Stimulated activated CD8-positive, alpha-beta memory T cell treated with anti-CD3 and anti-CD28 coated beads, Interleukin-12 subunit alpha, Interleukin-12 subunit beta, amount 100 ng/mL, for 24 hours (primary cell): ENCODE data around the gene TCP11L2.
A peak's percentile ranks its signal among the peaks of the same experiment; 100 is the strongest.
"Not testable (repeated sequence)": the region's sequence is repeated elsewhere in the genome, so short reads cannot be mapped to it uniquely, and the experiment has no call there.

Source experiments
- DNase-seq: peaks from one replicate; pipeline ENCODE4 v3.0.0-alpha.2; 2020; ENCODE audit errors: extremely low read depth

TCP11L2 gene

DNA sequence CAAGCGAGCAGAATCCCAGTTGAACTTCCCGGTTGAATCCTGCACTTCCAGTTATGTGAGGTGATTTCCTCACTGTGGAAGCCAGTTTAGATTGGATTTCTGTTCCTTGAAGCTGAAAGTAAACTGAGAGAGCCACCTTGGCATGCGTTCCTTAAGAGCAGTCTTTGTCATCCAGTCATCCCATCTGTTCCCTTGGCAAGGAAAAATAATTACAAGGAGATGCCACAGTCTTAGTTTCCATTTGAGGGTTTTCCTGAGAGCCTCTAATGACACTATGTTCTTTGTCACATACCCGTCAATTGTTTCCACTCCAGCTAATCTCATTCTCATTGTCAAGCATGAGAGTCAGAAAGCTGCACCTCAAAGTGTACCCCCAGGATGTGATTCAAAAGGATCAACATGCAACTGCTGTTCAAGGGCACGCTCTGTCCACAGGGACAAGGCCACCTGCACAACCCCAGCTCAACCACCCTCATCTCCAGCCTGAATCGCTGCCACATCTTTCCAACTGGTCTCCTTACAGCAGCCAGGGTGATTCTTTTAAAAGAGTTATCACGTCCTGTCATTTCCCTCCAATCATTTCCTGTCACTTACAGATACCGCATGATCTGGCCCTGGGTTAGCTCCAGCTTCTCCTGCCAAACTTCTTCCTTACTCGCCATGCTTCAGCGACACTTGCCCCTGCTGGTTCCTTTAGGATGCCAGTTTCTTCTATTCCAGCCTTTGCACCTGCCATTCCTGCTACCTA lies 18.0 kb upstream of the TCP11L2 start:
- DNase-seq, result no peak

DNA sequence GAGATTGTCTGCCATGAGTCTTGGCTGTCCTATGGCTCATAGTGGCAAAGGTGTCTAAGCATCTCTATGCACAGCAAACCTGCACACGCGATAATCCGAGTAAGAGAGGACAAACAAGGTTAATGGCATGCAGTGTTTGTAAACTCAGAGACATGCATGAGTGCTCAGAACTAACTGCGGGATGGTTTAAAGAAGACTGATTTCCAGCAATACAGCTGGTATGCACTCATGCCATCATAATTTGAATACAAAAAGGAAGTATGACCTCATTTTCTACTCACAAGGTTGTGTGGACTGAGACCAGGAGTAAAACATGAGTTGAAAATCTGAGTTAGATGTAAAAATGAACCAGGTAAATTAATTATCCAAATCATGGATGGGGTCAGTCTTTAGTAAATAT lies 16.6 kb upstream of the TCP11L2 start:
- DNase-seq, result no peak

DNA sequence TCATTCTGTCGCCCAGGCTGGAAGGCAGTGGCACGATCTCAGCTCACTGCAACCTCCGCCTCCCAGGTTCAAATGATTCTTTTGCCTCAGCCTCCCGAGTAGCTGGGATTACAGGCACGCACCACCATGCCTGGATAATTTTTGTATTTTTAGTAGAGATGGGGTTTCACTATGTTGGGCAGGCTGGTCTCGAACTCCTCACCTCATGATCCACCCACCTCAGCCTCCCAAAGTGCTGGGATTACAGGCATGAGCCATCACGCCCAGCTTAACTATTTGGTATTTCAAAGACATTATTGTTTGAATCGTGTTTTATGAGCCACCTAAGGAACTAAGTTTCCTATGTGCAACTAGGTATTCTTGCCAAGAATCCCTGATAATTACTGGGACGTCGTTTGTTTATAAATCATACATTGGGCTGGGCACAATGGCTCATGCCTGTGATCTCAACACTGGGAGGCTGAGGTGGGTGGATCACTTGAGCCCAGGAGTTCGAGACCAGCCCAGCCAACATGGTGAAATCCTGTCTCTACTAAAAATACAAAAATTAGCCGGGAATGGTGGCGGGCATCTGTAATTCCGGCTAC lies 15.9 kb upstream of the TCP11L2 start:
- DNase-seq, result not testable (repeated sequence)

DNA sequence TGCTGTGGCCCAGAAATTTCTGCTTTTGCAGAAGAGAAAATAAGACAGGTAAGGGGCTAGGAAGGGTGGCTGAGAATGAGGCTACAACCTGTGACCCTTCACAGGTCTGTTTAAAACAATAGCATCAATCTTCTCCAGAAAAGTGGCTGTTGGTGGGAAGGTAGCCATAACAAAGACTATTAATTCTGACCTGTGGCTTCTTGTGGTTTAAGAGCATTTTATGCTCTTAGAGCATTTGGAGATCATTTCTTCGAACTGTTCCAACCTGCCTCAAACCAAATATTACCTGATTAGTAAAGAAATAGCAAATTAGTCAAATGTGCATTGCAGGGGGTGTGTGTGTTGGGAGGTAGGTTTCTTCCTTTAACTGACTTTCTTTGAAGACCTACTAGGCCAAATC lies 15.2 kb upstream of the TCP11L2 start:
- no peak for DNase-seq

DNA sequence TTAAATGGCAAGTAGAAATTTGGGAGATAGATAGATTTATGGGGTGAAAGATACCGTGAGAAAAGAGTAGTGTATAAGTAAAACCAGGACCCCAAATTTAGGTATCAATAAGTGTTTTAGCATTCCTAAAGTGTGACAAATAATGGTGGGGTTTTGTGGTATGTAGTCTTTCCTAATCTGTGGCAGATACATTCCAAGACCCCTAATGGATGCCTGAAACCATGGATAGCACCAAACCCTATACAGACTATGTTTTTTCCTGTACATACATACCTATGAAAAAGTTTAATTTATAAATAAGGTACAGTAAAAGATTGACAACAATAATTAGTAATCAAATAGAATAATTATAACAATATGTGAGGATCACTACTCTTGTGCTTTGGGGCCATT lies 14.4 kb upstream of the TCP11L2 start:
- no peak for DNase-seq

DNA sequence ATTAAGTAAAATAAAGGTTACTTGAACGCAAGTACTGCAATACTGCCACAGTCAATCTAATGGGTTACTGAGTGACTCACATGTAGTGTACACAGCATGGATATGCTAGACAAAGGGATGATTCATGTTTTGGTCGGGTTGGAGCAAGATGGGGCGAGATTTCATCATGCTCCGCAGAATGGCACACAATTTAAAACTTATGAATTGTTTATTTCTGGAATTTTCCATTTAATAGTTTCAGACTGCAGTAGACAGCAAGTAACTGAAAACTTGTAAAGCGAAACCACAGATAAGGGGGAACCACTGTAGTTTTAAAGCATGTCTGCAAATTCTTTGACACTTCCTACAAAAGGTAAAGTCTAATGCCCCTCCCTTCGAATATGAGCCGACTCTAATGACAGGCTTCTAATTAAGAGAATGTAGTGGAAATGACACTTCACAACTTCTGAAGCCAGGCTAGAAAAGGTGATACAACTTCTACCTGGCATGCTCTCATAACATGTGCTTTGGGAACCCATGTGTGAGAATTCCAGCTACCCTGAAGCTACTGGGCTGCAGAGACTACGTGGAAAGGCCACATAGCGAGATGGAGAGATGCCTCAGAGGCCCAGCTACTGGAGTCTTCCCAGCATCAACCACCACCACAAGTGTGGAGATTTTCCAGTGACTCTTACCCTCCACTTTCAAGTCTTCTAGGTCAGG lies 13.9 kb upstream of the TCP11L2 start:
- DNase-seq, result no peak

DNA sequence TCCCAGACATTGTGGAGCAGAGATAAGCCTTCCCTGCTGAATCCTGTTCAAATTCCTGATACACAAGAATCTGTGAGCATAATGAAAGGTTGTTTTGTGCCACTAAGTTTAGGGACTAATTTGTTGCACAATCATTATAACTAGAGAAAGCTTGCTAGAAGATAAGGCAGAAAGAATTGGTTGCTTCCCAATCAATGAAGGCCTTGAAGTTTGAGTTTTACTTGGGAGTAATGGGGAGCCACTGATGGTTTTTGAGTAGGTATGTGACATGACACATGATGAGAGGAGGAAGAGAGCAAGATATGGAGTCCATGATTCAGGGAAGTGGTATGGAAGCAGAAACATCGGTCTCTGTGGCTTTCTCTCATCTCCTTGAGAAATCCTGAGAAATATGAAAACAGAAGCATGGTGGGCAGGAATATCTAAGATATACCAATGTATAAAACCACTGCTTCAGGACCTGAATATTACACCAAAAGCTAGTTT lies 13.3 kb upstream of the TCP11L2 start:
- DNase-seq, result no peak

DNA sequence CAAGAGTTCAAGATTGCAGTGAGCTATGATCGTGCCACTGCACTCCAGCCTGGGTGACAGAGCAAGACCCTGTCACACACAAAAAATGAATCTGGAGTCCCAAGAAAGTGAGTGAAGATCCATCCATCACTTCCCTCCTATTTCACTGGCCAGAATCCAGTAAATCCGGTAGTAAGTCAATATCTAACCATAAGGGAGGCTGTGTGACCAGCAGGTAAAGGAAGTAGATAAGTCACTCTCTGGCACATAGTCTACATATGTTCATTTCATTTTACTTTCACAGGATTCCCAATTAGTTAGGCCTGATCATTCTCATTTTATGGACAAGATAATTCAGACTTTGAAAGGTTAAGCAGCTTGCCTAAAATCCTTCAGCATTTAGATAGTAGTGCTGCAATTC lies 11.9 kb upstream of the TCP11L2 start:
- no peak for DNase-seq

DNA sequence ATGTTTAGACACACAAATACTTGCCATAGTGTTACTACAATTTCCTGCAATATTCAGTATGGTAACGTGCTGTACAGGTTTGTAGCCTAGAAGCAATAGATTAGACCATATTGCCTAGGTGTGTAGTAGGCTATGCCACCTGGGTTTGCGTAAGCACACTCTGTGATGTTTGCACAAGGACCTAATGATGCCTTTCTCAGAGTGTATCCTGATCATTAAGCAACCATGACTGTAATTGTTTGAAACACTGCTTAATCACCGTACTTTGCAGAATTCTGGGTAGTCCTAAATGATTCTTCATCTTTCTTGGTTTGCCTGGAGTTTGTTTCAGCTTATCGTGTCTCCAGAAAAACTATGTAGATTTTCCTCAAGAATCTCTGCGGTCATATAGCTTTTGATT lies 11.2 kb upstream of the TCP11L2 start:
- DNase-seq, result no peak

DNA sequence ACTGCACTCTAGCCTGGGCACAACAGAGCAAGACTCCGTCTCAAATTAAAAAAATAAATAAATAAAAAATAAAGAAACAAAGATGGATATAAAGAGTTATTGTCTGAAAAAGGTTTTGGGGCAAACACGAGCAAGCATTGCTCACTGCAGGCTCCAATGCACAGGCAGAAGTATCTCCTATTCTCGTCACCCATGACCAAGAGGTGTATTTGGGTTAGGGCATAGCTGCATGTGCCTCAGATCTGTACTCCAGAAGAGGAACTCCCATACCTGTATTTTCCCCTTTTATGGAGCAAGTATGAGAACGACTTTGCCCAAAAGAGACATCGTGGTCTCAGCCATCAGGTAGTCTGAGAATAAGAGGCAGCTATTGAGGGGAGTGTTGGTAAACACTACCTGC lies 10.2 kb upstream of the TCP11L2 start:
- DNase-seq, result no peak

DNA sequence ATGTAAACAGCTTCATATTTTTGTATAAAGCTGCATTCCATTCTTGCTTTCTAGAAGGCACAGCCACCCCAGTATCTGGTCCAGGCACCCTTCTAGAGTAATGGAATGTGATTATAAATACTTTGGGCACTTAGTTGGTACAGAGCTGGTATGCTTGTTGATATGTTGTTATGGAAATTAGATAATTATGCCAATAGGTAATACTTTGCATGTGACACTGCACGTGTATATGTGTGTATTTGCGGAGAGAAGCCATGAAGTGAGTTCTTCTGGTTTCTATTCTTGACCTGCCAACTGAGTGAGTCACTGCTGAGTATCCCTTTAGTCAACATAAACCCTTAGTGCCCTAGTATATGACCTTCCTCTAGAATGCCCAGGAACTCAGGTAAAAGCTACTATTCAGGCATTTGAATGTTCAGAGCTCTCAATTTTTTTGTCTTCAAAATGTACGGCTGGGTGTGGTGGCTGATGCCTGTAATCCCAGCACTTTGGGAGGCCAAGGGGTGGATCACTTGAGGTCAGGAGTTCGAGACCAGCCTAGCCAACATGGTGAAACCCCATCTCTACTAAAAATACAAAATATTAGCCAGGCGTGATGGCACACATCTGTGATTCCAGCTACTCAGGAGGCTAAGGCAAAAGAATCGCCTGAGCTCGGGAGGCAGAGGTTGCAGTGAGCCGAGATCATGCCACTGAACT lies 6.2 kb upstream of the TCP11L2 start:
- no peak for DNase-seq

DNA sequence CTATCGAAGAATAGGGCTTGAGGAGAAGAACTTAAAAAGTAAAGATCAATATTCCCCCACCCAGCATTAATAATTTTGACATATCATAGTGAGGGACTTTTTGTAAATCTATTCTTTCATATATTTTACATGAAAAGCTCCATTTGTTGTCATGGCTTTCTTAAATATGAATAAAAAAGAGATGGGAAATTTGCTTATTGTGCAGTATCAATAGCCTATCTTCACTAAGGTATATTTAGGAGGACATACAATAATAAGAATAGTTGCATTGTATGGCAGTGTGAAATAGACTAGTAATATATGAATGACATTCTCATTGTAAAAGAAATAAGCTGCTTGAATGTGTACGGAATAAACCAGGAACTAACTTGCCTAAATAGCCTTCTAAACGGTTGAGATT lies 5.5 kb upstream of the TCP11L2 start:
- DNase-seq, result no peak

DNA sequence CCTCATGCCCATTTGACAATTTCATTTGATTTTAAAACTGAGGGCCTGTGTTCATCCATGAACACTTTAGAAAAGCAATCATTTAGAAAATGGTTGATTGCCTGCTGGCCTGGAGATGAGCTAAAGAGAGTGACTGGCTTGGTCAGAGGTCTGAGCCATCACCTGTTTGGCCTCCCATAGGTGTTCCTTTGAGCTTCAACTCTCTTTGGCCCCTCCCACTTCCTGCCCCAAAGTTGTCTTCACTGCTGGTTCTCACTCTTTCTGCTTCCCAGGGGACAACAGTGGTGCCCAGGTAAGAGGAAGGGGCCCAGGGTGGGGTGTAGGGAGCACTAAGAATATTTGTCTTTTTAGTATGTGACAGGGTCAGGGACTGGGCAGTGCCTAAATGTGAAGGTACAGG lies 4.9 kb upstream of the TCP11L2 start:
- no peak for DNase-seq

DNA sequence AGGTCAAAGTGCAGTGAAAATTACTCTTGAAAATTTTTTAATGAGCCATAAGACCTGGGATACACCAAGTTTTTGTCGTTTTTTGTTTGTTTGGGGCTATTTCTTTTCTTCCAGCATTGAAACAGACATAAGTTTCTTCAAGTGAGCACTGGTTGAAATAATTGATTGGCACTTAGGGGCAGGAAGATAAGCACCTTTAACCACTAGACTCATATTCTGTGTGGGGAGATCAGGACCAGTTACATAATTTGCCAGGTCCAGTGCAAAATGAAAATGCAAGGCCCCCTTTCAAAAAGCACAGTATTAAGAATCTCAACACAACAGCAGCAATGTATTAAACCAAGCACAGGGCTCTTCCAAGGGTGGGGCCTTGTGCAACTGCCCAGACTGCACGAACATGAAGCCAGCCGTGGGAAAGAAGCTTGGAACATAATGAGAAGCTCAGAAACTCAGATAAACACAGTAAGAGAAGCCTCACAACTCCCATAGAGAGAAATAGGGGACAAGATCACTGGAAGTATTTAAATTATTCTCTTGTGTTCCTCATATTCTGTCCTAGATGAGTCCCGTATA lies 3.2 kb upstream of the TCP11L2 start:
- no peak for DNase-seq

DNA sequence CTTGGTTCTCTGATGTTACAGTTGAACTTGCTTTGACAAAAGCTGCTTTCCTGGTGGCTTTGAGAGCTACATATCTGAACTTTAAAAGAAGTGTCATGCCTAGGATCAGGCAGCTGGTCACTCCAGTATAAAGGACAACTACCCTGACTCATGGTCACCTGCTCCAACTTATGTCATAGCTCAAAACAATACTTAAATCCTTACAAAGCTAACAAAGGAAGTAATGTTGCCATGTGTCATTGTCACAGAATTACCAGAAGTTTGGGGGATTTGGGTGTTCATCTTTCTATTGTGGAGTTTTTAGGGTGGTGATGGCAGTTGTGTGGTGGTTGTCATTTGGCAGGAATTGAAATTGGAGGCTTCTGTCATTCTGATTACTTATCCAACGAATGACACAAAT lies 1.8 kb upstream of the TCP11L2 start:
- DNase-seq, result no peak

DNA sequence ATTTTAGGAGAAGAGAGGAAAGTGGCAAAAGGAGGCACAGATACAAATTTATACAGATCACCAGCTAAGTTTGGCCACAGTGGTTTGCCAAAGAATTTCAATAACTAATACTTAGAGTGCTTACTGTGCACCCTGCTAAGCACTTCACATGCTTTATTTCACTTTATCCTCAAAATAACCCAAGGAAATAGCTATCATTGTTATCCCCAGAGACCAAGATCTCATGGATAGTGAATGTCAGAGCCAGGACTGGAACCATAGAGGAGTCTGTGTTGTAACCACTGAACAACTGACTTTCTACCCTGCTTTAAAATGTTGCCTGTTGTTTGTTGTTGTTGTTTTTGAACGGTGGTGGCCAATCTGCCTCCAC lies 1.3 kb upstream of the TCP11L2 start:
- DNase-seq, result no peak

DNA sequence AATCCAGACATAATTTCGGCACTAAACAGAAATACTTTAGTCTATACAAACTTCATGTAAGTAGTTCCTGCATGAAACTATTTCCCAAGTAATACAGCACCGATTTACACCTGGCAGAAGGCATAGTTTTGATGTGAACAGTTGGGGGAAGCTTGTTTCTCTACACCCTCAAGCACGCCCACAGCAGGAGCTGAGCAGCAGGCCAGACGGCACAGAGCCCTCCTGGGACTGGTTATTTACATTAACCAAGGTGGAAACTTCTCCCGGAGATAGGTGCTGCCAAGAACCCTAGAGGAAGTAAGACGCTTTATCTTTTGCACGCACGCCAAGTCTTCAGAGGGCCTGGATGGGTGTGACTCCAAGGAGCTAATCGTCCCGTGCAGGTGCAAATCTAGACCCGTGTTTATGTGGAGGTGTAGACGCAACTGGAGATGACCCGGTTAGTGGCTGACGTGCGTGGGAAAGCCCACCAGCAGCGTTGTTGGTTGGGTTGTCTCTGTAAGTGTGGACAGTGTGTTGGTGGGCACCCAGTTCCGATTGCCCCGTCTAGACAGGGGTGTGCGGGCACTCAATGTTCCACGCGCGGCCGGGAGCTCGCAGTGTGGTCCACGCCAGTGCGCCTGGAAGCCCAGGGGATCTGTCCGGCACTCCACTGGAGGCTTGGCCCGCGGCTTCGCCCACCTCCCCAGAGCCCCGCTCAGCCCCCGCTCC lies 767 bp upstream of the TCP11L2 start:
- no peak for DNase-seq

DNA sequence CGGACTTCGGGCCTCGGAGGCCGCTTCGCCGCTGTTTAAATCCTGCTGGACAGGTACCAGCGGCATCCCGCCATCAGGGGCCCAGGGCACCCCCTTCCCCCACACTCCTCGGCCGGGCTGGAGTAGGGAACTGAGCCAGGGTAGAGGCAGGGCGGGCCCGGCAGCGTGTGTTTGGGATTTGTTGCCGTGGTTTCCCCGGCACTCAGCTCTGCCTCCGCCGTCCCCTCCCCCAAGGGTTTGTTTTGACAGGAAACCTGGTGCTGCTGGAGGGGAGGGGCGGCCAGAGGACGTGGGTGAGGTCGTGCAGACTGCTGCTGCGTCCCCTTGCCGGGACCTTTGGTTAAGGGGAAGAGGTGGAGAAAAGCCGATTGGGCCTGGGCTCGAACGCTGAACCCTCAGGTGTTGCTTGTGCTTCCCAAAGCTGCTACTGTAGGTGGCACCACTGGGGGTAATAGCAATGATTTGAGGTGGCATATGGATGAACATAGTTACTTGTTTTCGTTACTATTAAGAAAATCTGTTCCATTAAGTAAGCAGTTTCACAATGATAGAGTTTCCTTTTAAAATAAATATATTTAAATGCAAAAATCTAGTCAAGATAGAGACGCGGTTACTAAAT lies 778 bp downstream of the TCP11L2 start:
- peak; percentile 26 for DNase-seq

DNA sequence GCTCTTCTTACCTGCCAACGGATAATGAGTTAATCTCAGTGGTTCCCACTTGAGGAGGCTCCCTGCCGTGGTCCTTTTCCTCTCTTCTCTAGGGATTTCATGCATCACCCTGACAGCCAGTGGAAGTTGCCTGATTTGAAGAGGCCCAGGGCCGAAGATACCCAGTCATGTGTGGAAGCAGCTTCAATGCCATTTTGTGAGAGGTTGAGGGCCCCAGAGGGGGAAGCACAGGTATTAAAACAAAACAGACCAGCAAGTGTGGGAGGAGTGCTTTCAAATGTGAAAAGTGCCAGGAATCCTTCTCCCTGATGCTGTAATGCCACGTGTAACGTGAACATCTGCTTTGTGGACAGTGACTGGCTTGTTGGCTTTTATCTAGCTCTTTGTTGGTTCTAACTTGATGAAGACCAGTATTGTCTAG lies 1.5 kb downstream of the TCP11L2 start:
- no peak for DNase-seq

DNA sequence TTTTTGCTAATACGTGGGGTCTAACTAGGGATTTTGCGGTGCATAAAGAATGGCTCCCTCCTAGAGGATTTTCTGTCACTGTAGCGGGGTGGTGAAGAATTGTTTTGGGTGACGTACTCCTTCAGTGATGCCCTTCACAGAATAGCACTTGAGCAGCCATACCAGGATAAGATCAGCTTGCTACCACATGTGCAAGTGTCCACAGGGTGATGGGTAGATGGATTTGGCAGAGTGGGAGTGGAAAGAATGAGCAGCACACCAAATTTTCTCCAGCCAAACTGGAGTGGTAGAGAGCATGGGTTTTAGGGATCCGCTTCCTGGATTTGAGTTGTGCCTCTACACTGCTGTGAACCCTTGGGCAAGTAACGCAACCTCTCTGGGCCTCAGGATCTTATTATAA lies 2.3 kb downstream of the TCP11L2 start:
- DNase-seq, result no peak

DNA sequence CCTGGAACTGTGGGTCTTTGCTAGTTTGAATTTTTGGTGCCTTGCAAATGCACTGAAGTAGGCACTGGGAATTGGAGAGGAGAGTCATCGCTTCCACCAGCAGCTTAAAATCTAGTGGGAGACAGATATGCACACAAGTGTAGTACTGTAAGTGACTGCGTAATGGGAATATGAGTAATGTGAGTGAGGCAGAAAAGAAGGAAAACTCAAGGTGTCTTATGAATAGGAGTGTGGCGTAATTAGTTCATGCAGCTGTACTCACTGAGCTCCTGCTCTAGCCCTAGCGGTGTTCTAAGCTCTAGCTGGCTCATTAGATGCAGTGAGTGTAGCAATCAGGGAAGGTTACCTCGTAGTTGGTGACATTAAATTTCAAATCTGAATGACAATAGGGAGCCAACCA lies 2.8 kb downstream of the TCP11L2 start:
- no peak for DNase-seq
